HCEC 1CT (cell line): ENCODE data around the gene BAZ2B.

Experiments
- DNase-seq: peaks from one replicate; pipeline ENCODE4 v3.0.0-alpha.2; 2017

BAZ2B gene

GRCh38 chr2:159615367-159616285 is 722 bp downstream of the BAZ2B start:
- peak; percentile 93 for DNase-seq

DNA sequence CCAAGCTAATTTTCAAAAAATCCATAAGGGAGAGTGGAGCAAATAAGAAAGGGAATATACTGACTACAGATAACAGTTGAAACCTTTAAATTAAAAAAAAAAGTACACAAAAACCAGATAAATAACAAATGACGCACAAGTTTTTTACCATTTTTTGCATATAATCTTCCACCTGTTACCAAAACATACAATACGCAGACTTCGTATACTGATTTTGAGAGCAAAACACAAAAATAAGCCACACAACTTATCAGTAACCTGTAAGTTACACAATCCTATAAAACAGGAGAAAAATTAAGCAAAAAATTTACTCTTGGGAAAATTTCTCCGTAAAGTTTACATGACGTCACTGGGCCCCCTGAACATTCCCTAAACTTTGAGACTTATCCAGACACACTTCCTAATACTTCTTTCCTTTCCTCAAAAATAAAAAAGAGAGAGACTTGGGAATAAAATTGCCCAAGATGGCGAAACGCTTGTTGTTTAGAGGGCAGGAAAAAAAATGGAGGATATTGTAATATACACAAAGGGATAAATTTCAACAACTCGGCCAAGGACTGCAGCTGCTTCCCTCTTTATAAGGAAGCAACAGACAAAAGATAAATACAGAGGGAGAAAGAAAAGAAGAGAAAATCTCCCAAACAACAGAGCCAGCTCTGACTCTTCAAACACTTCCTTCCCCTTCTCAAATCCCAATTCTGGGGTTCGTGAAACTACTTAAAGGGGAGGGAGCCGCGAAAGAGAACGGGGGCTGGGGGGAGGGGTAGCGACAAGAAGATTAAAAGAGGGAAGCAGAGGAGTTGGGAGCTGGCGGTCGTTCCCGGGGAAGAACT is 1.6 kb downstream of the BAZ2B start:
- peak; percentile 70 for DNase-seq

DNA sequence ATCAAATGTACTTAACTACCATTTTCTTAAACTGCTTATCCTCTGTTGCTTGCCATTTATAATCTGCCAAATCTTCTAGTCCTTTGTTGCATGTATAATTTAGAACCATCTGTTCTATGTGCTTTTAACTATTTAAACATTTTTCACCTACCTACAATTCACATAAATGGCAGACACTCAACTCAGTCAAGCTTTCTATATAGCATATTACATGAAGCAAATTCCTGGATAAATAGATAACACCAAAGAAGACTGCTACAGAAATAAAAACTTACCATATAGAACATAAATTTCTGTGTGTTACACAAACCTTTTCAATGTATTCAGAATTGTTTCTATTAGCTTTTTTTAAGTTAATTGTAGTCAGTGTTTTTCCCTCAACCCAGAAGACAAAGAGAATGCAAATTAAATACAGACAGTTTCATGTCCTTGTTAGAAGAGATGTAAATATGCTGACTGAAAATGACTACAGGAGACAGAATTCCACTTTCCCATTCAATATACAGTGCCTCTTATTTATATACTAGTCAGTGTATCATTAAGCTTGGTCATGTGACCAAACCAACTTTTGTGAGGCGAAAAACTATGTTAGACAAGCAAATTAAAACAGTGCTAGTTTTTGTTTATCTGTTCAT is 2.6 kb downstream of the BAZ2B start:
- peak; percentile 25 for DNase-seq

DNA sequence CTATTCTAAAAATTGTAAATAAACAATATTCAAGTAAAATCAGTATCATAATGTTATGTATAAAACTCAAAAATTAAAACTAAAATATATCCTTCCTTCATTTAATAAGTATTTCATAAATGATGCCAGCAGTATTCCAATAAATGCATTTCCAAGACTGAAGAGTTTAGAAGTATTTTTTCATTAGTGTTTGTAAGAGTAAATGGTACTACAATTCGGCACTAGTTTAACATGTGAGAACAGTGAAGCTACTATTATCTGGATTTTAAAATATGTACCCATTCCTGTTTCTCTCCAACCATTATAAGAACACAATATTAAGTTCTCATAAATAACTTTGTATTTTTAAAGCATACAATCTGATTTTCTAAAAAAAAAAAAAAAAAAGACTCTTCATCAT is 3.3 kb downstream of the BAZ2B start:
- no peak for DNase-seq

DNA sequence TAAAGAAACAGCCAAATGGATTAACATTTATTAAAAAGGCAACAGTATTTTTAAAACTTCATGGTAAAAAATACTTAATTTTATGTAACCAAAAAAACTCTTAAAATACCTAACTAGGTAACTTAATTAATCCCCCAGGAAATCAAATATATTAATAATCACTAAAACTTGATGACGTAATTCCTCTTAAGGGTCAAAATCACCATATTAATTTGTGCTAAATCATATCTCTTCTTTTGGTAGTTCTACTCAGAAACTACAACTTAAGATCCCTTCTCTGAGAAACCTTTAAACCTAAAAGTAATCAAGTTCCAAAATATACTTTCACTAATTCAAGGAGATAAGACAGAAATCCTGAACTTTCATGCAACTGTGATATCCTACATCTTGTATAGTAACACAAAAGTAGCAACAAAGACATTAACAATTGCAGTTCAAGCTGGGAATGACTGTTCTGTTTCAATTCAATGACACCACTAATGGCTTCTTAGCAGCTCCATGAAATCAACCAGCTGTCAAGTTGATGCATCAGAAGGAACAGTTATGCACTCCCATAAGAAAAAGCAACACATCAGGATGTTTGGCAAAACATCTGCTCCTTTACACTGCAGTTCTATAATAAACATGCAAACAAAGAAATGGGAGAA is 4.0 kb downstream of the BAZ2B start:
- DNase-seq, result peak; percentile 65

- DNase-seq, result no peak
Observed at GRCh38 chr2:159609811-159610549, 6.4 kb downstream of the BAZ2B start.

DNA sequence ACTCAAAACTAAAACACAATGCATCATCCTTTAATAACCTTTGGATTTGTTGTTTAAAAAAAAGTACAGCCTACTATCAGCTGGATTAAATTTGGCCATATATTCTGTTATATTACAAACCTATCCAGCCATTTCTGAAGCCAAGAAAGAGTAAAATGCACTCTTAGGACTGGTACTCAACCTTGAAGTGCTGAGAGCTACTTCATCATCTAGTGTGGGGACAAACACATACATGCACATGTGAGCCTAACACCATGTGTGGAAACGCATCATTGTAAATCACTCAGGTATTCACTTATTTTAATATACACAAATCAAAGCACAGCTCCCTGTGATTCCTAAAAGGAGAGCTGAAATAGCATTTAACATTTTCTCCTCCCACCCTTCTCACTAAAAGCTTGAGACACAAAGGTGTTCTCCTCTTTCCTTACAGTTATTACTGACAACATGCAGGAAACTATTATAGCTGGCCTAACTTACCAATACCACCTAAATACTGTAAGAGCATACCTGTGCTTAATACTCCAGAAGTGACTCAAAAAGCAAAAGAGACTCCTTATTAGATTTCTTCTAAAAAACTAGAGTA is 7.5 kb downstream of the BAZ2B start:
- no peak for DNase-seq

DNA sequence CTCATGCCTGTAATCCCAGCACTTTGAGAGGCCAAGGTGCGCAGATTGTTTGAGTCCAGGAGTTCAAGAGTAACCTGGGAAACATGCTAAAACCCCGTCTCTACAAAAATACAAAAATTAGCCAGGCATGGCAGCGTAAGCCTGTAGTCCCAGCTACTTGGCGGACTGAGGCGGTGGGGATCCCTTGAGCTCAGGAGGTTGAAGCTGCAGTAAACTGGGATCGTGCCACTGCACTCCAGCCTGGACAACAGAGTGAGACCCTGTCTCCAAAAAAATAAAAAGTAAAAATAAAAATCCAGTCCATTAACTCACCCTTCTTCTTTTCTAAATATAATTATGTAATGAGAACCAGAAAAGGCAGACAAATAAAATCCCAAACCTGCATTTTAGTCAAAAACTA is 8.2 kb downstream of the BAZ2B start:
- no peak for DNase-seq

DNA sequence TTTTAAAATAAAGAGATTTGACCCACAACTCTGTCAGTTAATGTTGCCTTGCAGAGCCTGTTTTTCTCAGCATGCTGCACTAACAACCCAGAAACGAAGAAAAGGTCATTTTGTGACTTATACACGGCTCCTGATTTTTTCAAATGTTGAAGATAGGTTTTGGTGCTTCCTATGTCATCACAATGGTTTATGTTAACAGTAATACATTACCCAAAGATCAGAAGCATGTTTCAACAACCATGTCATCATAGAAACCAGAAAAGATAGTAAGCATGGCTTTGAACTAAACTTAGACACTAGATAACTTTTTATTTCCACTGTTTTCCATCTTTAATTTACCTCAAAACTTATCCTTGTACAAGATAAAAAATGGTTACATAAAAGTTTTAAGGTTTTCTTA is 10.1 kb downstream of the BAZ2B start:
- no peak for DNase-seq

DNA sequence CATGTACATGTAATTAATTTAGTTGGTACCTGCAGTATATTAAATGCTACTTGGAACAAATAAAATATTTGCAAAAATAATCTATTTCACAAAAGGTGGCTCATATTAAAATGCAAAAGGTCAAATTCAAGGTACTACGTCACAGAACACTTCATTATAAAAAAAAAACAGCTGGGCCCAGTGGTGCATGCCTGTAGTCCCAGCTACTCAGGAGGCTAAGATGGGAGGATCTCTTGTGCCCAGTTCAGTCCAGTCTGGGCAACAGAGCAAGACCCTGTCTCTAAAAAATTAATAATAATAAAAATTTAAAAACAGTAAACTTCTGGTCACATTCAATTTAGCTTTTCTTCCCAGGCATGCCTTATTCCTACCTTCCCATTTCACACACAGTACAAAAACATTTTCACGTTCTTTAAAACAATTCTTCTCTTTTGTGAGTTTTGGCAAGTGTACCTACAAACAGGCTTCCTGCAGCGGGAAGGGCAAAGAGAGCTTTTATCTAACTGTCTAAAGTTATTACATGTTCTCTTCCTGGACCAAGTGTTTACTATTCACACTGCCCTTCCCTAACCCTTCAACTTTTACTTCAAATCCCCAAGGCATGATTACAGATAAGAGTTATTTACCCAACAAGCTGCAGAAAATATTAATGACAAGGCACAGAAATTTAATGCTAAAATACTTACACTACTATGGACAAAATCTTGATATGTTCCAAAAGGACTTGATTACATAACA is 10.7 kb downstream of the BAZ2B start:
- DNase-seq, result no peak

DNA sequence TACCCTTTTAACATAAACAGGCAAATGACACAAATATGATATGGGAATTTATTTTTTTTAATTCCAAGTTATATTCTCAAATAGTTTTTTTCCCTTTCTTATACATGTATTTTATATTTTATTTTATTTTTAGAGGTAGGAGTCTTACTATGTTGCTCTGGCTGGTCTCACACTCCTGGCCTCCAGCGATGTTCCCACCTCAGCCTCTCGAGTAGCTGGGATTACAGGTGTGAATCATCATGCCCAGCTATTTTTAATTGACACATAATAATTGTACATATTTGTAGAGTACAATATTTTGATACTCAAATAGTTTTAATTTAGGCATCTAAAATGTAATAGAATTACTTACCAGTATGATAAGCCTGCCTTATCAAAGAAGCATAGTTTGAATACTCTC is 12.2 kb downstream of the BAZ2B start:
- no peak for DNase-seq

GRCh38 chr2:159600752-159601151 is 15.6 kb downstream of the BAZ2B start:
- DNase-seq, result peak; percentile 65

GRCh38 chr2:159595410-159596046 is 20.8 kb downstream of the BAZ2B start:
- peak; percentile 44 for DNase-seq

- no peak for DNase-seq
Observed at GRCh38 chr2:159592441-159592840, 23.9 kb downstream of the BAZ2B start.

DNA sequence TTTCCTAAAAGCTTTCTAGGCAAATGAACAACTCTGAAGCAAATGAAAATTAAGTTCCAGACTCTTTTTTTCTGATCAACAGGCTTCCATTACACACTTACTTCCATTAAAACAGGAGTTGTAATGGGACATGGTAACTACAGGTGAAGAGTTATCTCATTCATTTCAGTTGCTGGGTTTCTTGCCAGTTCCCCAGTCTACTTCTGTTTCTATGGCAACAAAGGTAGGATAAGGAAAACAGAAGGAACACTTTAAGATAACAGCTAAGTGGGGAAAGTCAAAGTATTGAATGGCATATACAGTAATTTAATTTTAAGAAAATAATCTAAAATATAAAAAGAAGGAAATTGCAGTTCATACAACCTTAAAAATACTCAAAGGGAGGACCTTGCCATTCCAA is 25.1 kb downstream of the BAZ2B start:
- DNase-seq, result no peak

GRCh38 chr2:159589286-159589685 is 27.1 kb downstream of the BAZ2B start:
- DNase-seq, result no peak

DNA sequence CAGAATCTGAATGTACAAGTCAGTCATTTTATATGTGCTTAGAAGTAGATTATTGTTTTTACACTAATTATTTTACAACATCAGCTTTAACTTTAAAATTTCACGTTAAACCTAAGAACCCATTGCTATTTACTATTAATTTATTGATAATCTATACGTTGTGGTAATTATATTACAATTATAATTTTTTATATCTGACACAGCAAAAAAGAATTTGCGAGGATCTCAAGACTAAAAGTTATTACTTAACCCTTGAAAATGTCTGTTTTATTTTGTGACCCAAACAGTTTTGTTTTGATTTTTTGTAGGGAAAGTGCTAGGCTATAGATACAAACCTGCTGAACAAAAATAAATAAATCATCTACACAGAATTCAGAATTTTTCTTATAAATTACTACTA is 30.3 kb downstream of the BAZ2B start:
- no peak for DNase-seq

- no peak for DNase-seq
Observed at GRCh38 chr2:159585622-159586021, 30.7 kb downstream of the BAZ2B start.

- DNase-seq, result no peak
Observed at GRCh38 chr2:159584796-159585195, 31.6 kb downstream of the BAZ2B start.

- peak; percentile 62 for DNase-seq
Observed at GRCh38 chr2:159573846-159574606, 42.3 kb downstream of the BAZ2B start.
